Mesendoderm (in vitro differentiated cells): Measurements from ENCODE around the gene CRIP3.
A peak's percentile ranks its signal among the peaks of the same experiment; 100 is the strongest.

Experiments used
- DNase-seq: peaks from one replicate; pipeline ENCODE4 v3.0.0; 2013
- H2AK5ac ChIP-seq: 2 replicates; pipeline ENCODE4 v1.6.1; 2013; ENCODE audit warnings: low read length, inconsistent platforms
- H2BK120ac ChIP-seq: 2 replicates; pipeline ENCODE4 v1.6.1; 2013; ENCODE audit warnings: low read depth, mild to moderate bottlenecking, low read length, moderate library complexity, mixed read lengths
- H2BK15ac ChIP-seq: replicated peaks from 2 replicates; pipeline ENCODE4 v1.6.1; 2013; ENCODE audit warnings: low read depth, mild to moderate bottlenecking, moderate library complexity
- H2BK5ac ChIP-seq: 2 replicates; pipeline ENCODE4 v1.6.1; 2013; ENCODE audit warnings: low read length, inconsistent platforms
- H3K18ac ChIP-seq: 2 replicates; pipeline ENCODE4 v1.6.1; 2013; ENCODE audit warnings: mild to moderate bottlenecking, low read length, mixed read lengths
- H3K23ac ChIP-seq: one replicate; pipeline ENCODE4 v1.6.1; 2013; ENCODE audit warnings: low read length
- H3K27ac ChIP-seq: 2 replicates; pipeline ENCODE4 v1.5.1; 2013; ENCODE audit warnings: low read depth, mild to moderate bottlenecking, inconsistent platforms, low read length, moderate library complexity
- H3K27me3 ChIP-seq: 2 replicates; pipeline ENCODE4 v1.6.1; 2013; ENCODE audit warnings: low read length, control low read depth, mild to moderate bottlenecking, inconsistent platforms; ENCODE audit not compliant: insufficient read depth, poor library complexity
- H3K36me3 ChIP-seq: 2 replicates; pipeline ENCODE4 v1.6.1; 2013; ENCODE audit warnings: low read length, inconsistent platforms; ENCODE audit not compliant: control insufficient read depth, insufficient read depth
- H3K4ac ChIP-seq: one replicate; pipeline ENCODE4 v1.6.1; 2013; ENCODE audit warnings: low read depth, mild to moderate bottlenecking, low read length, moderate library complexity
- H3K4me1 ChIP-seq: 2 replicates; pipeline ENCODE4 v1.6.1; 2013; ENCODE audit warnings: low read depth, low read length, inconsistent platforms; ENCODE audit not compliant: control insufficient read depth
- H3K4me2 ChIP-seq: 2 replicates; pipeline ENCODE4 v1.6.1; 2013; ENCODE audit warnings: low read length
- H3K4me3 ChIP-seq: 2 replicates; pipeline ENCODE4 v1.5.1; 2013; ENCODE audit warnings: mild to moderate bottlenecking, low read length
- H3K56ac ChIP-seq: one replicate; pipeline ENCODE4 v1.6.1; 2013; ENCODE audit warnings: low read length
- H3K79me1 ChIP-seq: 2 replicates; pipeline ENCODE4 v1.6.1; 2013; ENCODE audit warnings: low read length, inconsistent platforms
- H3K79me2 ChIP-seq: 2 replicates; pipeline ENCODE4 v1.6.1; 2013; ENCODE audit warnings: mild to moderate bottlenecking, low read length; ENCODE audit not compliant: control insufficient read depth, insufficient read depth
- H3K9ac ChIP-seq: 2 replicates; pipeline ENCODE4 v1.6.1; 2013; ENCODE audit warnings: low read length, inconsistent platforms
- H4K5ac ChIP-seq: one replicate; pipeline ENCODE4 v1.6.1; 2013; ENCODE audit warnings: low read length
- H4K8ac ChIP-seq: one replicate; pipeline ENCODE4 v1.6.1; 2013; ENCODE audit warnings: low read depth, mild to moderate bottlenecking, control low read depth, low read length, moderate library complexity
- WGBS: extraction: QIAGEN DNeasy Blood & Tissue Kit; methylation state at CpG from one replicate; pipeline ENCODE4 v1.1.7; 2013; ENCODE audit warnings: low lambda C conversion rate, missing lambda C conversion rate; ENCODE audit not compliant: insufficient coverage; ENCODE audit errors: extremely low coverage; 5-methylcytosine and 5-hydroxymethylcytosine counted together

CRIP3 gene

DNA sequence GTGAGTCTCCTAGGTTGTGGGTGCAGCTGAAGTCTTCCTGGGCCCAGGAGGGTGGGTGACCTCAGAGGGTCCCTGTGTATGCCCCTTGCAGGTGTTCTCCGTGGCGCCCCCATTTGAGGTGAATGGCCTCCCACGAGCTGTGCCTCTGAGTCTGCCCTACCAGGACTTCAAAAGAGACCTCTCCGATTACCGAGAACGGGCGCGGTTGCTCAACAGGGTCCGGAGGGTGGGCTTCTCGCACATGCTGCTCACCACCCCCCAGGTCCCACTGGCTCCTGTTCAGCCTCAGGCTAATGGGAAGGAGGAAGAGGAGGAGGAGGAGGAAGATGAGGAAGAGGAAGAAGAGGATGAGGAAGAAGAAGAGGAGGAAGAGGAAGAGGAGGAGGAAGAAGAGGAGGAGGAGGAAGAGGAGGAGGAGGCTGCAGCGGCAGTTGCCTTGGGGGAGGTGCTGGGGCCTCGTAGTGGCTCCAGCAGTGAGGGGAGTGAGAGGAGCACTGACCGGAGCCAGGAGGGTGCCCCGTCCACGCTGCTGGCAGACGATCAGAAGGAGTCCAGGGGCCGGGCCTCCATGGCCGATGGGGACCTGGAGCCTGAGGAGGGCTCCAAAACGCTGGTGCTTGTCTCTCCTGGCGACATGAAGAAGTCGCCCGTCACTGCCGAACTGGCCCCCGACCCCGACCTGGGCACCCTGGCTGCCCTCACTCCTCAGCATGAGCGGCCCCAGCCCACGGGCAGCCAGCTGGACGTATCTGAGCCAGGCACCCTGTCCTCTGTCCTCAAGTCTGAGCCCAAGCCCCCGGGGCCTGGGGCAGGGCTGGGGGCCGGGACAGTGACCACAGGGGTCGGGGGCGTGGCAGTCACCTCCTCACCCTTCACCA lies 25.8 kb downstream of the CRIP3 start:
- Histone ChIP-seq H3K27ac (no peak overlapping the region), H3K9ac (no peak overlapping the region), H3K36me3 (no peaks in the 10 kb centered on the region), H3K79me2 (no peaks in the 10 kb centered on the region), H2AK5ac (no peak overlapping the region), H3K4me1 (peaks cover 5% of the 10 kb centered on the region), H3K4me2 (no peak overlapping the region), H4K8ac (no peak overlapping the region), H2BK120ac (no peak overlapping the region), H3K23ac (no peak overlapping the region), H2BK5ac (no peak overlapping the region), H3K18ac (no peak overlapping the region), H2BK15ac (no peak overlapping the region), H4K5ac (no peak overlapping the region), H3K4me3 (no peak overlapping the region), H3K79me1 (no peaks in the 10 kb centered on the region), H3K4ac (no peak overlapping the region), H3K27me3 (peaks cover 2% of the 10 kb centered on the region), H3K56ac (no peak overlapping the region)
- no CpG with 5 or more reads among the region's 32 CpGs for WGBS
- DNase-seq, result no peak

DNA sequence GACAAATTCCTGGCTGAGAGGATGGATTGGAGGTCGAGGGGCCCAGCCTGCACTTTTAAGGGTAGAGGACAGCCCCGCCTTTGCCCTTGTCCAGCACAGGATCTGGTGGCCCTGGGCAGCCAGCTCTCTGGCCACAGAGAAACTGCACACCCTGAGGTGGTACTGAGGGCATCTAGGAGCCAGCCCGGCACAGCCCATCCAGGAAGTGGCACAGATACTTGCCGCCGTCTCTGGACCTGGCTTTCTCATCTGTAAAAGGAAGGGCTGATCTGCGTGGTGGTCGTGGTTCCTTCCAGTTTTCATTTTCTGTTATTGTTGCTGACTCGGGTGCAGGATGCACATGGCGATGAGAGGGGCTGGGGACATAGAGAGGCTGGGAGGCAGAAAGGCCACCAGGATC lies 26.6 kb downstream of the CRIP3 start:
- no peak overlapping the region for H3K56ac ChIP-seq
- no peak for DNase-seq
- H2AK5ac ChIP-seq, result no peak overlapping the region
- H3K27me3 ChIP-seq, result peaks cover 2% of the 10 kb centered on the region
- H3K18ac ChIP-seq, result no peak overlapping the region
- H3K27ac ChIP-seq, result no peak overlapping the region
- H4K5ac ChIP-seq, result no peak overlapping the region
- H3K4ac ChIP-seq, result no peak overlapping the region
- peaks cover 5% of the 10 kb centered on the region for H3K4me1 ChIP-seq
- no peak overlapping the region for H3K9ac ChIP-seq
- H3K4me2 ChIP-seq, result no peak overlapping the region
- no peaks in the 10 kb centered on the region for H3K79me2 ChIP-seq
- no peak overlapping the region for H4K8ac ChIP-seq
- no peaks in the 10 kb centered on the region for H3K36me3 ChIP-seq
- H2BK15ac ChIP-seq, result no peak overlapping the region
- no peak overlapping the region for H2BK5ac ChIP-seq
- H3K79me1 ChIP-seq, result no peaks in the 10 kb centered on the region
- no CpG with 5 or more reads among the region's 9 CpGs for WGBS
- H3K4me3 ChIP-seq, result no peak overlapping the region
- no peak overlapping the region for H3K23ac ChIP-seq
- H2BK120ac ChIP-seq, result no peak overlapping the region

DNA sequence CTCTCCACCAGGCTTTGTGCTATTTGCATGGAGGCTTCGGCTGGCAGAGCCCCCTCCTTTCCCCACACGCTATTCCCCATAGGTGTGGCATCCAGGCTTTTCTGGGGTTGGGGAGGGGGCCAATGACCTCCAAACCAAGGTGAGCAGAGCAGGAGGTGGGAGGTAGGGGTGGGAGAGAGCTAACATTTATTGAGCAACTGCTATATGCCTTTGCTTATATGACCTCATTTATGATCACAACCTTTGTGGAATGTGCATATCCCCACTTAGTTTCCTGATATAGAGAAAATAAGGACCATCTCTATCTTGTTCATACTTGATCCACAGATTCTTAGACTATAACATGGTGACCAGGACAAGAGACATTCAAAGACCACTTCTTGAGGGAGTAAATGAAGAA lies 28.4 kb downstream of the CRIP3 start:
- H3K56ac ChIP-seq, result no peak overlapping the region
- no peak overlapping the region for H3K4me3 ChIP-seq
- no peak overlapping the region for H2BK5ac ChIP-seq
- DNase-seq, result no peak
- H2AK5ac ChIP-seq, result no peak overlapping the region
- no peak overlapping the region for H4K5ac ChIP-seq
- no peak overlapping the region for H3K4me2 ChIP-seq
- peaks cover 5% of the 10 kb centered on the region for H3K4me1 ChIP-seq
- H3K27ac ChIP-seq, result no peak overlapping the region
- no peak overlapping the region for H3K23ac ChIP-seq
- no peaks in the 10 kb centered on the region for H3K36me3 ChIP-seq
- H3K9ac ChIP-seq, result no peak overlapping the region
- no peak overlapping the region for H2BK15ac ChIP-seq
- no peaks in the 10 kb centered on the region for H3K79me1 ChIP-seq
- H3K18ac ChIP-seq, result no peak overlapping the region
- H2BK120ac ChIP-seq, result no peak overlapping the region
- WGBS, result no CpG with 5 or more reads among the region's 2 CpGs
- no peaks in the 10 kb centered on the region for H3K79me2 ChIP-seq
- no peak overlapping the region for H3K4ac ChIP-seq
- H3K27me3 ChIP-seq, result peaks cover 2% of the 10 kb centered on the region
- H4K8ac ChIP-seq, result no peak overlapping the region

DNA sequence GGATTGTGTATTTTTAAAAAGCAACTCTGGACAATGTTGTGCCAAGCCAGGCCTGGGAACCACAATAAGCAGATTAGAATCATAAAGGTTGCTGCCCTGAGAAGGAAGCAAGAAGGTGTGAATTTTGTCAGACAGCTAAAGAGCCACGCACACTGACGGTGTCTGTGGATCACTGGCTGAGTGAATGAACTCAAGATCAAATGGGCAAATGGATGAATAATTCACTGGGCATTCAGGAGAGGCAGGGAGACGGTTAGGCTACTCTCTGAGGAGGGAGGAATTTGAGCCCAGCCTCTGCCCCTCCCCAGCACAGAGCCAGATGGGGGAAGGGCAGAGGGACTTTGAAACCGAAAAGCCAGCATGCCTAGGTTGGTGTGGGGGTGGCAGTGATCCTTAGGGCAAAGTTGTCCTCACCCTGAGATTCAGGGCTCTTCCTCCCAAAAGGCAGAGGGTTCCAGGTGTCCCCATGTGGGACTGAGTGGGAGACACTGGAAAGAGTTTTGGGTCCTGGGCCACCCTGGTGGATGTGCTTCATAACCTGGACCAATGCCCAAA lies 30.0 kb downstream of the CRIP3 start:
- Histone ChIP-seq H3K79me2 (no peaks in the 10 kb centered on the region), H3K9ac (peak overlapping the region; percentile 3), H3K79me1 (no peaks in the 10 kb centered on the region), H2BK120ac (no peak overlapping the region), H3K4me3 (no peak overlapping the region), H2AK5ac (no peak overlapping the region), H3K4ac (no peak overlapping the region), H3K27ac (no peak overlapping the region), H4K5ac (no peak overlapping the region), H3K23ac (no peak overlapping the region), H3K4me2 (no peak overlapping the region), H3K56ac (peak overlapping the region; percentile 26), H3K4me1 (peaks cover 5% of the 10 kb centered on the region), H3K36me3 (no peaks in the 10 kb centered on the region), H4K8ac (no peak overlapping the region), H3K27me3 (peaks cover 9% of the 10 kb centered on the region), H2BK5ac (no peak overlapping the region), H2BK15ac (no peak overlapping the region), H3K18ac (no peak overlapping the region)
- no CpG with 5 or more reads among the region's 4 CpGs for WGBS
- no peak for DNase-seq

DNA sequence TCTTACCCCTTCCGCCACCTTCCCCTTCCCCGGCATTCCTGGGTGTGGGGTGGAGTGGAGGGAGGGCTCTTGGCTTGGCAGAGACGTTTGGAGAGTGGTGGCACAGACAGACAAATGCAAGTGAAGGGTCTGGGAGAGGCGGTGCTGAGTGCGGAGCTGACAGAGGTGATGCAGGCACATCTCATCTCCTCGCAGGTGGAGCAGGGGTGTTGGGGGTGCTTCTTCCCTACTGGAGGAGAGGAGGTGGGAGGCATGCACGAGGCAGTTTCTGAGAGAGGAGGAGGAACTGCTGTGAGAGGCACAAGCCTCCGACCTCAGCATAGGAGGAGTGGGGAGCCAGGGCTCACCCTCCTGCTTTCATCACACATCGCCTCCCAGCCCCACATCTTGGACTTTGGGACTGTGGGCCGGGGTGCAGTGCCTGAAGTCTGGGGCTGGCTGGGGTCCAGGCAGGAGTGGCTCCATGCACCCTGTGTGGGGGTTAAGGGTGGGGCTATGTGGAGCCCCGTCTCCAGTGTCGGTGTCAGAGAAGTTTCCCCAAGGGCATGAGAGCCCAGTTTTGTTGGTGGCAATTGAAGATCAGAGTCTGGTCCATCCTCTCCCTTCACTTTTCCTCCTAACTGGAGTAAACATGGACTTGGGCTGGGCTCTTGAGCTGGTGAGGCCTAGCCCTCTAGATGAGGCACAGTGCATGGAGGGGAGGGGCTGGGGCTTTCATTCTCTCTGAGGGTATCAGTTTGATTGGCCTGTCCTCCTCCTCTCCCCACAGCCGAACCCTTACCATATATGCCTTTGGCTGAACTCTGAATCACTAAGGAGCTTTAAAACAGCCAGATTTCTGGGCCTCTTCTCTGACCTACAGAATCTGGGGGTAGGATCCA lies 30.7 kb downstream of the CRIP3 start:
- Histone ChIP-seq H3K36me3 (no peaks in the 10 kb centered on the region), H3K18ac (no peak overlapping the region), H3K27me3 (peaks cover 11% of the 10 kb centered on the region), H3K4me2 (no peak overlapping the region), H3K79me2 (no peaks in the 10 kb centered on the region), H3K27ac (no peak overlapping the region), H3K9ac (no peak overlapping the region), H4K8ac (no peak overlapping the region), H2BK15ac (no peak overlapping the region), H4K5ac (no peak overlapping the region), H3K79me1 (no peaks in the 10 kb centered on the region), H2AK5ac (no peak overlapping the region), H2BK5ac (no peak overlapping the region), H3K4me3 (no peak overlapping the region), H3K23ac (no peak overlapping the region), H2BK120ac (no peak overlapping the region), H3K4me1 (peaks cover 5% of the 10 kb centered on the region), H3K4ac (no peak overlapping the region), H3K56ac (no peak overlapping the region)
- DNase-seq, result no peak
- no CpG with 5 or more reads among the region's 13 CpGs for WGBS
